HepG2 (cell line): ENCODE data around the gene PHACTR1. TPM values are rescaled to one million over a fixed set of nuclear protein-coding genes. Genes with fewer than 3 reads are reported as not detected.

Source experiments
- CHD2 ChIP-seq: IDR thresholded peaks from 2 replicates; pipeline ENCODE4 v1.6.1; 2011; ENCODE audit warnings: low read depth, low read length, improper control_type of control experiment
- GMEB2 ChIP-seq: IDR thresholded peaks from 2 replicates; pipeline ENCODE4 v1.6.1; 2016; ENCODE audit warnings: missing biosample characterization, missing genetic modification reagents, low read depth
- PITX1 ChIP-seq: sonication (generic); formaldehyde crosslinking; IDR thresholded peaks from 2 replicates; pipeline ENCODE4 v1.5.1; 2020; ENCODE audit warnings: mild to moderate bottlenecking, missing genetic modification reagents
- RBFOX2 ChIP-seq: fragments of 200-400 bp; formaldehyde crosslinking; IDR thresholded peaks from 2 replicates; pipeline ENCODE4 v1.6.1; 2017; ENCODE audit warnings: low read depth, mild to moderate bottlenecking, low read length
- SKI ChIP-seq: fragments of 450-650 bp; IDR thresholded peaks from one replicate; pipeline ENCODE4 v1.6.1; 2018; ENCODE audit warnings: mild to moderate bottlenecking; ENCODE audit not compliant: partially characterized antibody
- SSRP1 ChIP-seq: IDR thresholded peaks from 2 replicates; pipeline ENCODE4 v1.6.1; 2016; ENCODE audit warnings: control low read depth
- TBL1XR1 ChIP-seq: fragments of 150-350 bp; IDR thresholded peaks from 2 replicates; pipeline ENCODE4 v1.6.1; 2014; ENCODE audit warnings: borderline replicate concordance, low read length; ENCODE audit not compliant: partially characterized antibody
- TOE1 ChIP-seq: sonication (generic); formaldehyde crosslinking; IDR thresholded peaks from 2 replicates; pipeline ENCODE4 v1.4.0; 2020; ENCODE audit warnings: mild to moderate bottlenecking, missing genetic modification reagents
- U2AF2 ChIP-seq: fragments of 200-400 bp; formaldehyde crosslinking; IDR thresholded peaks from 2 replicates; pipeline ENCODE4 v1.6.1; 2017; ENCODE audit warnings: low read depth, mild to moderate bottlenecking, low read length
- ZBTB10 ChIP-seq: sonication (generic); formaldehyde crosslinking; IDR thresholded peaks from 2 replicates; pipeline ENCODE4 v1.4.0; 2020; ENCODE audit warnings: missing genetic modification reagents, borderline replicate concordance
- ZFAT ChIP-seq: sonication (generic); formaldehyde crosslinking; conservative IDR thresholded peaks from 2 replicates; pipeline ENCODE4 v1.8.1; 2023; ENCODE audit warnings: missing genetic modification reagents, inconsistent platforms
- ZNF34 ChIP-seq: sonication (generic); formaldehyde crosslinking; IDR thresholded peaks from 2 replicates; pipeline ENCODE4 v1.4.0; 2020; ENCODE audit warnings: mild to moderate bottlenecking, missing genetic modification reagents, borderline replicate concordance
- ZNF570 ChIP-seq: sonication (generic); formaldehyde crosslinking; IDR thresholded peaks from 2 replicates; pipeline ENCODE4 v1.4.0; 2020; ENCODE audit warnings: mild to moderate bottlenecking, missing genetic modification reagents, borderline replicate concordance
- ZNF709 ChIP-seq: sonication (generic); formaldehyde crosslinking; IDR thresholded peaks from 2 replicates; pipeline ENCODE4 v1.5.0; 2020; ENCODE audit warnings: mild to moderate bottlenecking, missing genetic modification reagents
- polyA plus RNA-seq, 8 experiments: library from polyadenylated mRNA; depleted of rRNA in 3 of 8; stranded (reverse) in 7 of 8; unstranded in 1 of 8; fragments of >200 nt; fragmentation: Illumina TruSeq in 4 of 8; extraction: Trizol in 4 of 8; gene quantifications; 2 replicates each; pipeline versions ENCODE4 v1.2.1 to v1.2.3, GENCODE V29; 2011 to 2016; ENCODE audit warnings: low read depth in 4 of 8, missing spikeins in 1 of 8, mixed read lengths in 1 of 8; ENCODE audit not compliant: insufficient read depth in 1 of 8
- total RNA-seq, 5 experiments: library from RNA; depleted of rRNA; stranded (reverse); fragments of >200 nt; fragmentation: Illumina TruSeq; extraction: Trizol; gene quantifications; 2 replicates each; pipeline ENCODE4 v1.2.3, GENCODE V29; 2016; ENCODE audit warnings: low read depth in 1 of 5
- TF ChIP-seq, protein P1 (sequence below): sonication (generic); formaldehyde crosslinking; IDR thresholded peaks from 2 replicates; pipeline ENCODE4 v1.5.1; 2020; ENCODE audit warnings: missing genetic modification reagents, mild to moderate bottlenecking, borderline replicate concordance
- TF ChIP-seq, protein P2 (sequence below): sonication (generic); formaldehyde crosslinking; IDR thresholded peaks from 2 replicates; pipeline ENCODE4 v1.5.0; 2020; ENCODE audit warnings: mild to moderate bottlenecking, low read depth, missing genetic modification reagents, borderline replicate concordance
- TF ChIP-seq, protein P3 (sequence below): sonication (generic); formaldehyde crosslinking; IDR thresholded peaks from 2 replicates; pipeline ENCODE4 v1.8.1; 2022; ENCODE audit warnings: mild to moderate bottlenecking, missing genetic modification reagents

Gene PHACTR1
- total and polyA plus RNA-seq, 2 of the 13 experiments (the other 11 are each of a cell fraction or from before 2014, with no cell fraction given), result 0.09 TPM; not detected in 1

DNA sequence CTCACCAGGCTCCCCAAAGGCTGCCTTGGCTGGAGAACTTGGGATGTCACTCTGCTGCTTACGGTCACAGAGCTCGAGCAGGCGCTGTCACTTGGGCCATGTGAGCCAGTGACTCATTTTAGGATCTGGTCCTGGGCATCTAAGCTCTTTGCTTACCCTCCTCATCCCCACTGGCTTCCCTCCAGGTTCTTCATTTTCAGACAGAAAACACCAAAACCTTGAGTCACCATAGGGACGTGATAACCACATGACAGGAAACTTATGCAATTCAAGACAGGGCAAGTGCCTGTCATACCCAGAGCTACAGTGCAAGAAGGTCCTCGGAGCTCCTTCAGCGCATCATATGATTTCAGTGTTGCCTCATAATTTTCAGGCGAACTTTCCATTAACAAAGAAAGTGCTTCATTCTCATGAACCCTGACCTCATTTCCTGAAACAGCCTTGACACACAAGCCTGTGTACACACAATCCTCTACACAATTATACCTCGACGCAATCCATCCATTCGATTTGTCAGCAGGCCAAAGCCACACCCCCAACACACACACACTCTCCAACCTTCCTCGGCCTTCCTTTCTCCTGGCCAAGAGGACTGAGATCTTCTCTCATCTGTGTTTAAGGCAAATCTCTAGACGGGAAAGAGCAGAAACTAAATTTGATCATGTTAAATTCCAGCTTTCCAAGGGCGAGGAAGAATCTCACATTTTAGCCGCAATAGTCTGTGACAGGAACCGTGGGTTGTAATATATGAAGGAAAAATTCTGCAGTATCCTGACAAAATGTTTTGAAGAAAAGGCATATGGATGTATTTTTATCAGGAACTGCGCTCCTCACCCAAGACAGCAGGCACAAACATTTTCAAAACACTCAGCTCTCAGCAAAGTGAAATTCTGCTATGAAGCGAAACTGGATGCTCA, 586.4 kb downstream of the PHACTR1 start (continued):
- TF ChIP-seq, protein P1, sequence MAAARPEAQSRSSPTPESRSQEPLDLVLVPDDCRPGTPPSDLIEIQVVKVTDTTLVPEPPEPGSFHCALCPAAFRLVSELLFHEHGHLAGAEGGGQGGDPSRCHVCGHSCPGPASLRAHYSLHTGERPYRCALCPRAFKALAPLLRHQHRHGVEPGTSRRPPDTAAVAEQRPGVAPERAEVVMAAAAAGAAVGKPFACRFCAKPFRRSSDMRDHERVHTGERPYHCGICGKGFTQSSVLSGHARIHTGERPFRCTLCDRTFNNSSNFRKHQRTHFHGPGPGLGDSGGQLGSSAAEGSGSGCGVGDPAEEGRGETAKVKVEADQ (CRISPR knock-in tag), result no peak
- TF ChIP-seq ZBTB10 (CRISPR knock-in tag) (no peak), GMEB2 (CRISPR knock-in tag) (no peak), ZNF34 (CRISPR knock-in tag) (no peak), U2AF2 (no peak), SKI (no peak), TBL1XR1 (no peak), TOE1 (CRISPR knock-in tag) (no peak), RBFOX2 (no peak), ZFAT (CRISPR knock-in tag) (no peak), ZNF709 (CRISPR knock-in tag) (no peak), CHD2 (no peak), ZNF570 (CRISPR knock-in tag) (no peak), SSRP1 (CRISPR knock-in tag) (no peak), PITX1 (CRISPR knock-in tag) (no peak)
- TF ChIP-seq, protein P2, sequence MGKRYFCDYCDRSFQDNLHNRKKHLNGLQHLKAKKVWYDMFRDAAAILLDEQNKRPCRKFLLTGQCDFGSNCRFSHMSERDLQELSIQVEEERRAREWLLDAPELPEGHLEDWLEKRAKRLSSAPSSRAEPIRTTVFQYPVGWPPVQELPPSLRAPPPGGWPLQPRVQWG, result no peak
- TF ChIP-seq, protein P3, sequence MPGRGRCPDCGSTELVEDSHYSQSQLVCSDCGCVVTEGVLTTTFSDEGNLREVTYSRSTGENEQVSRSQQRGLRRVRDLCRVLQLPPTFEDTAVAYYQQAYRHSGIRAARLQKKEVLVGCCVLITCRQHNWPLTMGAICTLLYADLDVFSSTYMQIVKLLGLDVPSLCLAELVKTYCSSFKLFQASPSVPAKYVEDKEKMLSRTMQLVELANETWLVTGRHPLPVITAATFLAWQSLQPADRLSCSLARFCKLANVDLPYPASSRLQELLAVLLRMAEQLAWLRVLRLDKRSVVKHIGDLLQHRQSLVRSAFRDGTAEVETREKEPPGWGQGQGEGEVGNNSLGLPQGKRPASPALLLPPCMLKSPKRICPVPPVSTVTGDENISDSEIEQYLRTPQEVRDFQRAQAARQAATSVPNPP, result no peak
